ENCODE results near the gene KPNA3.

- TF ChIP-seq POLR2AphosphoS5 (IDR thresholded peaks at IDR 0.05; ENCODE audit: borderline replicate concordance, low read depth, low read length) = no peak
- no peak for TF ChIP-seq EZH2 (IDR thresholded peaks at IDR 0.05)
Measured at GRCh38 chr13:49781806-49782205, 10.7 kb downstream of the KPNA3 start.
